ENCODE data around the gene TEK.
A peak's percentile ranks its signal among the peaks of the same experiment; 100 is the strongest.
"Not testable (repeated sequence)": the region's sequence is repeated elsewhere in the genome, so short reads cannot be mapped to it uniquely, and the experiment has no call there.

TEK gene

GRCh38 chr9:27108981-27109541, at the start of gene TEK:
TSS of gene TEK (plus strand) at chr9:27109225. CDS start at chr9:27109591, 366 bp downstream.
- peak; percentile 17 for DNase-seq
- in situ Hi-C loops (cut with MboI; ENCODE audit: low pct_unique_long_range_greater_than_20kb, low sequenced_read_pairs), result no loop called here

DNA sequence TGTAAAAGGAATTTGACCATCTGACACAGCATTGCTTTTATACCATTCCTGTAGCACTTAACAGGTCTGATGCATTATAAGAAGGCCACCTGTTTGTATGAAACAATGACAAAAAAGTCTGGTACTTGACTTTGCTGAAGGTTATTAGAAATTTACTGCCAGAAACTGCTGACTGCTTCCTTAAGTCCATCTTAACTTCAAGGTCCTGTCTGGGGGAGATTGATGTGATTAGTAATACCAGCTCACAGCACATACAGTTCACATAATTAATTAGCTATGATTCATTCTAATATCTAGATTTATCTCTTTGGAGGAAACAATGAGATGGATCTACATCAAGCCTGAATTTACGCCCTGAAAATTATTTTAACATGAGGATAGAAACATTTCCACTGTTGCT, 49.6 kb upstream of the TEK start:
- no peak for DNase-seq
- in situ Hi-C loops (cut with MboI; ENCODE audit: low pct_unique_long_range_greater_than_20kb, low sequenced_read_pairs), result no loop called here

GRCh38 chr9:27059907-27060306, 49.1 kb upstream of the TEK start:
- in situ Hi-C loops (cut with MboI; ENCODE audit: low pct_unique_long_range_greater_than_20kb, low sequenced_read_pairs), result no loop called here
- DNase-seq, result peak; percentile 26

DNA sequence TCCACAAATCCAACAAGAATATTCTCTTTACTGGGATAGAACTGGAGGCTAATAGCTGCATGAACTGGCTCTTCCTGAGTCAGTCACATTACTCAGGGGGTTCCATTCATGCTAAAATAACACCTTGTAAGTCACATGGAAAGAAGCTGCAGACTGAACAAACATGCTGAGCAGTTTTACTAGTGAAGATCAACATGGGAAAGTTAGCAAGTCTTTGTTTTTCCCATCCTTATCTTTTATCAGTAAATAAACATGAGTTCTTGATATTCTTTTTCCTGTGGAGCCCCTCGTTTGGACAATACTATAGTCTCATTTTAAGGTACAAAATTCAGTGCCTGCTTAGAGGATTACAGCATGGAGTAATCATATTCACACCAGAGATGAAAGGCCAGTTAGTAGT, 43.7 kb upstream of the TEK start:
- in situ Hi-C loops (cut with MboI; ENCODE audit: low pct_unique_long_range_greater_than_20kb, low sequenced_read_pairs), result no loop called here
- DNase-seq, result no peak

DNA sequence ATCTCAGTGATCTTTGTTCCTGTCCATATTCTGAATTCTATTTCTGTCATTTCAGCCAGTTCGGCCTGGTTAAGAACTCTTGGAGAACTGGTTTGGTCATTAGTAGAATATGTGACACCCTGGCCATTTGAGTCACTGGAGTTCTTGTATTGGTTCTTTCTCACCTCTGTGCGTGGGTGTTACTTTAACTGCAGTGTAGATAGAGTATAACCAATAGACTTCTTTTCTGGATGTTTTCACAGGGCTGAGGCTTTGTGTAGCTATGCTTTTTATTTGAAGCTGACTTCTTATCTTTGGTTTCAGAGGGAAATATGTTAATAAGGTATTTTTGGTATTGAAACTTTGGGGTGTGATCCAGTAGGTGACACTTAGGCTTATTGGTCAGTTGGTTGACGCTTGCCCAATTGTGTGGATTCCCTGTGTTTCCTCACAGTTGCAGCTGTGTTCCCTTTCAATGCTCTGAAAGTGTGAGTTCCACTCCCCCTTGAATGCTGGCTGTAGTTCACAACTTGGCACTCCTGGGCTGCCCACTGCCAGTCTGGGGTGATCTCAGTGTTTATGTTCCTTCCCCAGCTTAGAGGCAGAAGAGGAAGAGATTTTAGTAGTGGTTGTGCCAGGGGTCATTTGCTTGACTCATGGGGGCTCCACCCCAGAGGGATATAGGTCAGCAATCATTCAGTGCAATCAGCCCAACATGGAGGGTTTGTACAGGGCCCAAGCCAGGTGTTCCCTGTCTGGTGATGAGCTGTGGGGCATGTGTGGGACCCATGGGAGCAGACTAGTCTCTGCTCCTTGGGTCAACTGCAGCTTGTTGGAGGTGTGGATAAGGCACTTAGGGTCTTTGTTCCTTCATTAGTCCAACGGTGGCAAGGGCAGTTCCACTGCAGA, 34.9 kb upstream of the TEK start:
- in situ Hi-C loops (cut with MboI; ENCODE audit: low pct_unique_long_range_greater_than_20kb, low sequenced_read_pairs), result no loop called here
- no peak for DNase-seq

DNA sequence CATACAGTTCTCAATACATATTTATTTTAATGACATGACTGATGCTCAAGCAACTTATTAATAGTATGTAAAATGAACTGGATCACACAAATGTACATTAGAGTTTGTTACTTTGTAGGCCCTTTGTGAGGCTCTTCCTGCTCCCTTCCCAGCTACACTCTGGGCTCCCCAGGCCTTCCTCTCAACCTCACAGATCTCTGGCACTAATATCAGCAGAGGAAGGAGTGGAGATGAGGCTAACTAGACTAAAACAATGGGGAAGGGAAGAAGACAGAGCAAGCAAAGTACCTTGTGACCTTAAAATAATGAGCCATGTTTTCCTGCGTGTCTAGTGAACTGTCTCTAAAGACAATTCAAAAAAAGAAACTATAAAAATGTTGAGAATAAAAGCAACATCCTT, 30.3 kb upstream of the TEK start:
- no peak for DNase-seq
- in situ Hi-C loops (cut with MboI; ENCODE audit: low pct_unique_long_range_greater_than_20kb, low sequenced_read_pairs), result no loop called here

DNA sequence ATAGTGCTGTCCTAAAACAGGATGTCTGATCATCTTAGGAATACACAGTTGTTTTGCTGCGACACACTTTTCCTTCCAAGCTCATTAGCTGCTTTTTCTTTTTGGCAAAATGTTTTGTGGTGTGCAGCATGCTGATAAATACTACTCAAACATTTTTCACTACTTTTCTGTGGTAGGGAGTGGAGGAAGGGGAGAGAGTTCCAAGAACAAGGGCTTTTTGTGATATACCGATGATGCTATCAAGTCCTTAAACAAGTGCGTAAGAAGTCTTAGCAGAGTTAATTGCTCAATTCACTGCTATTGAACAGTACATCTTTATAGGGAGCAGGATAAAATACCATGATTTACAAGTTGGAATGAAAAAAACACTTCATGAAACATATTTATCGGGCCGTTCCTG, 23.6 kb upstream of the TEK start:
- in situ Hi-C loops (cut with MboI; ENCODE audit: low pct_unique_long_range_greater_than_20kb, low sequenced_read_pairs), result no loop called here
- no peak for DNase-seq

DNA sequence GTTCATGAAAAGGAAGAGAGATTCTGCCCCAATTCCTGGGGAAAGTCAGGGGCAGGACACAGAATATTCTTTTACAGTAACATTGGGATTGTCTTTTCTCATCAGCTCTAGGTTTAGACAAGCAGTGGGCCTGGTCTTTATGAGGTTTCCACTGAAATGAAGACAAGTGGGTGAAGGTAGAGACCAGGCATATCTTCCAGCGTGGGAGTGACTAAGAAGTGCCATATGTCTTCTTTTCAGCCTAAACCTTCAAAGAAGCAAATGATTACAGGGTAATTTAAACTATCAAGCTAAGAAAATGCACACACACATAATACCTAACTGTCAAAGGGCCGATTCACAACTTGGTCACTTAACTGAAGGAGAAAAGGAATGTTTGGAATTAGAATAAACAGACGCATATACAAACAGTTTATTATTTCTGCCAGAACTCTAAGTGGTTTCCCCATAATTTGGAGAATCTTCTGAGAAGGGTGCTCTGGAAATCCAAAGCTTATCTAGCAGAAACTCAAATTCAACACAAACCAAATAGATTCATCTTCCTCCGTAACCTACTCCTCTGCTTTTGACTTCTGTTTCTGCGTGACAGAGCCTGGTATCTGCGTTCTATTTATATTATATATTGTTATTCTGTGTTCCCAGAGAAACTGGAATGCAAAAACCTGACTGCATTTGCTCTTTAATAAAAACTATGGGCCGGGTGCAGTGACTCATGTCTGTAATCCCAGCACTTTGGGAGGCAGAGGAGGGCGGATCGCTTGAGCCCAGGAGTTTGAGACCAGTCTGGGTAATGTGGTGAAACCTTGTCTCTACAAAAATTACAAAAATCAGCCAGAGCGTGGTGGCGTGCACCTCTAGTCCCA, 22.0 kb upstream of the TEK start:
- no peak for DNase-seq
- in situ Hi-C loops (cut with MboI; ENCODE audit: low pct_unique_long_range_greater_than_20kb, low sequenced_read_pairs), result no loop called here

DNA sequence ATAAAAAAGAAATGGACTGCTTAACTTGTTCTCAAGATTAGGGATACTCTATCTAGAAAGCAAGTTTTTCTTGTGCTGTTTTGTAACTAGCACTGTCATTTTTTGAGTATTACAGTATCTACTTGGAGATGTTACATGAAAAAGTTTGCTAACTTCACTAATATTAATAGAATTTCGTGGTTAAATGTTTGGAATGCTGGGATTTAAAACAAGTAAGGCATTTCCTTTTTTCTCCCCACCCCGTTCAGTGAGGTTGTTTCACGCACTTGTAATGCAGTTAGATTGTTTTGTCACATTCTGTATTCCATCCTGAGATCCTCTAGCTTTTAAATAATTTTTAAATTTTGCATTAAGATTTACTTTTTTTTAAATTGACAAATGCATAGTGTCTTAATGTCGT, 20.0 kb upstream of the TEK start:
- in situ Hi-C loops (cut with MboI; ENCODE audit: low pct_unique_long_range_greater_than_20kb, low sequenced_read_pairs), result no loop called here
- no peak for DNase-seq

GRCh38 chr9:27089706-27090105, 19.3 kb upstream of the TEK start:
- in situ Hi-C loops (cut with MboI; ENCODE audit: low pct_unique_long_range_greater_than_20kb, low sequenced_read_pairs), result no loop called here
- DNase-seq, result no peak

GRCh38 chr9:27090231-27090630, 18.8 kb upstream of the TEK start:
- in situ Hi-C loops (cut with MboI; ENCODE audit: low pct_unique_long_range_greater_than_20kb, low sequenced_read_pairs), result no loop called here

GRCh38 chr9:27090711-27091110, 18.3 kb upstream of the TEK start:
- no peak for DNase-seq
- in situ Hi-C loops (cut with MboI; ENCODE audit: low pct_unique_long_range_greater_than_20kb, low sequenced_read_pairs), result no loop called here

More at GRCh38 chr9:27090231-27090630, 18.8 kb upstream of the TEK start:
- no peak for DNase-seq

GRCh38 chr9:27092496-27092895, 16.5 kb upstream of the TEK start:
- DNase-seq; in situ Hi-C loops (cut with MboI; ENCODE audit: low pct_unique_long_range_greater_than_20kb, low sequenced_read_pairs): not testable (repeated sequence)

DNA sequence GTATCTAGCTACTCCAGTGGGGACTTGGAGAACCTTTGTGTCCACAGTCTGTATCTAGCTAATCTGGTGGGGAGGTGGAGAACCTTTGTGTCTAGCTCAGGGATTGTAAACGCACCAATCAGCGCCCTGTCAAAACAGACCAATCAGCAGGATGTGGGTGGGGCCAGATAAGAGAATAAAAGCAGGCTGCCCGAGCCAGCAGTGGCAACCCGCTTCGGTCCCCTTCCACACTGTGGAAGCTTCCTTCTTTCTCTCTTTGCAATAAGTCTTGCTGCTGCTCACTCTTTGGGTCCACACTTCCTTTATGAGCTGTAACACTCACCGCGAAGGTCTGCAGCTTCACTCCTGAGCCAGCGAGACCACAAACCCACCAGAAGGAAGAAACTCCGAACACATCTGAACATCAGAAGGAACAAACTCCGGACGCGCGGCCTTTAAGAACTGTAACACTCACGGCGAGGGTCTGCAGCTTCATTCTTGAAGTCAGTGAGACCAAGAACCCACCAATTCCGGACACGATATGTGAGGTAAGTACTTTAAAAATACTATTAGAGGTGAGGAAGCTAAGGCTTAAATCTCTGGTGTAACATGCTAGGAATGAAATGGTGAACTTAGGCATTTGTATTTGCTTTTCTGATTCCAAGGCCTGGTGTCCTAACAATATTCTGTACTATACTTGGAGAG, 15.5 kb upstream of the TEK start:
- DNase-seq; in situ Hi-C loops (cut with MboI; ENCODE audit: low pct_unique_long_range_greater_than_20kb, low sequenced_read_pairs): not testable (repeated sequence)

- no peak for DNase-seq
- in situ Hi-C loops (cut with MboI; ENCODE audit: low pct_unique_long_range_greater_than_20kb, low sequenced_read_pairs), result no loop called here
Observed at GRCh38 chr9:27094640-27095298, 14.3 kb upstream of the TEK start.

GRCh38 chr9:27107241-27107640, 1.8 kb upstream of the TEK start:
- in situ Hi-C loops (cut with MboI; ENCODE audit: low pct_unique_long_range_greater_than_20kb, low sequenced_read_pairs), result no loop called here

DNA sequence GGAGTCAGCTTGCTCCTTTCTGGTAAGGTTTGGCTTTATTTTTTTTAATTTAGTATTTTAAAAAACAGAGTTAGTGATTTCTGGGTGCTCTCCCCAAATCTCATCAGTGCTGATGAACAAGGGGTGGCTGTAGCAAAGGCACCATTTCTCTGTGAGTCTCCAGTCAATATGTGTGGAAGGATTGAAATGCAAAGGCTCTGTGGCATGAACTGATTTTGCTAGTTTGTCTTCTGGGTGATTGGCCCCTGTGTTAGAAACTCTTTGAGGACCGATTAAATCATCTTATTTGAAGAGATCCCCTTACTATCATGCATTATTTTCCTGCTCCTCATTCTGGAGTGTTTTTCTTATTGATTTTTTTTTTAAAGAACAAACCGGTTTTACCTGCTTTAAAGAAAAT, 596 bp downstream of the TEK start:
- in situ Hi-C loops (cut with MboI; ENCODE audit: low pct_unique_long_range_greater_than_20kb, low sequenced_read_pairs), result no loop called here
- DNase-seq, result no peak

More at GRCh38 chr9:27107241-27107640, 1.8 kb upstream of the TEK start:
- DNase-seq, result no peak

DNA sequence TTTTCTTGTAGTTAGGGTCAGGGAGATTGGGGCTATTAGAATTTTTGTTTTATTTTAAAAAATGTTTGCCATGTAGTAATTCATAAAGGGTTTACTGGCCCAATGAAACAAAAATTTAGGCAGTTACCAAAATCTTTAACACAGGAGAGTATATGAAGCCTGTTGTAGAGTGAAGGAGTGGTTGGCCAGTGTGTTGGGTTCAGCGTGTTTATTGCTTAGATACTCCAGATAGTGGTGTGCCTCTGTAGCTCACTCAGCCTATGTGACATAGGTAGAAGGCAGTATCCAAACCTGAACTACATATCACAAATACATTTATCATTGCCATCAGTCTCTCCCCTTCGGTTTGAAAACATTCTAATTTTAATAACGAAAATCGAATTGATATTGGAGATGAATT, 1.2 kb downstream of the TEK start:
- in situ Hi-C loops (cut with MboI; ENCODE audit: low pct_unique_long_range_greater_than_20kb, low sequenced_read_pairs), result no loop called here
- DNase-seq, result no peak

DNA sequence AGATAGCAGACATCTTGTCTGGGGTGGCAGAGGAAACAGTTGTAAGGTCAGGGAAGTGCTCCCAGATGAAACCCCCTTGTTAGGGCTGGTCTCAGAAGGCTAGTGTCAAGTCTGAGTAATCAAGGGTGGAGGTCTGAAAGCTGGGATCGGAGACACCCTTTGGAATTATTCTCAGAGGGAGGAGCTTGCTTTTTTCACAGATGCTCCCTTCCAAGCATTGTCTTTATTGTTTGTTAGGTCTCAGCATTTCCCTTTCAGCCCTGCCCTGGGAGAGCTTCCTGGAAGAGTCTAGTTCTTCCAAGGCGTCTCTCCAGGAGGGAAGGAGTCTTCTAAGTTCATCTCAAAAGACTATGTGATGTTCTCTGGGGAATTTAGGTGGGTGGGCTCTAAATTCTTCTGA, 3.2 kb downstream of the TEK start:
- DNase-seq, result no peak
- in situ Hi-C loops (cut with MboI; ENCODE audit: low pct_unique_long_range_greater_than_20kb, low sequenced_read_pairs), result no loop called here
